ENCODE data around the gene AP1S1. TPM values are rescaled to one million over a fixed set of nuclear protein-coding genes. Genes with fewer than 3 reads are reported as not detected.

AP1S1 gene
- total and polyA plus RNA-seq, 7 experiments from 2014 or later, result 3.3 to 39.4 (median 7.0) TPM

DNA sequence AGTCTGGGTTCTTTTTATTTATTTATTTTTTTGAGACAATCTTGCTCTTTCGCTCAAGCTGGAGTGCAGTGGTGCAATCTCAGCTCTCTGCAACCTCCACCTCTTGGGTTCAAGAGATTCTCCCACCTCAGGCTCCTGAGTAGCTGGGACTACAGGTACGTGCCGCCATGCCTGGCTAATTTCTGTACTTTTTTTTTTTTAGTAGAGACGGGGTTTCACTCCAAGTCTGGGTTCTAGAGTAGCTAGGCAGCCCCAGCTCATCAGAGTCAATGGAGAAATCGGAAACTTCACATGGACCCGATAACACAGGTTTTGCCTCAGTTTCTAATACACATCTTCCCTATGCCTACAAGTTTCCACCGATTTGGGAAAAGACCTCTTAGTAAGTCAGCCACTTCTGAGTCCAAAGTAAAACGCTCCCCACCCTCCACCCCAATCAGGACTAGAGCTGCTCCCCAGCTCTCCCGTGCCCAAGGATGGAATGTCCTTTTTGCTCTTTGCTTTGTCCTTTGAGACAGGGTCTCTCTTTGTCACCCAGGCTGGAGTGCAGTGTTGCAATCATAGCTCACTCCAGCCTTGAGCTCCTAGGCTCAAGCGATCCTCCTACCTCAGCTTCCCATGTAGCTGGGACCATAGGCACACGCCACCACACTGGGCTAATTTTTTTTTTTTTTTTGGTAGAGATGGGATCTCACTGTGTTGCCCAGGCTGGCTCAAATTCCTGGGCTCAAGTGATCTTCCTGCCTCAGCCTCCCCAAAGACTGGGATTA is 31.2 kb upstream of the AP1S1 start:
- H3K27ac Mint-ChIP-seq, result no peak overlapping the region

GRCh38 chr7:101123703-101124068 is 30.6 kb upstream of the AP1S1 start:
- Mint-ChIP-seq H3K9me3 (peaks cover 0 to 2% (median 0%) of the 10 kb centered on the region in 11 donors), H3K4me1 (peaks cover 23 to 53% (median 30%) of the 10 kb centered on the region in 7 donors), H3K36me3 (peaks cover 0 to 3% (median 0%) of the 10 kb centered on the region in 5 donors), H3K27ac (no peak overlapping the region), H3K27me3 (peaks cover 53 to 70% (median 64%) of the 10 kb centered on the region in 5 donors), H3K4me3 (no peak overlapping the region)
- intact Hi-C loops (cut with micrococcal nuclease), result loop anchor here in 1 of 2 donors (2.0 kb wide), 1 partner anchor 15 kb away; no protein-coding TSS in a partner anchor
- POLR2A ChIA-PET, result no interaction called here
- Histone ChIP-seq H3K9me3 (ENCODE audit: control insufficient read depth in 2 of 3, low read length in 3 of 3) (no peaks in the 10 kb centered on the region), H3K27me3 (ENCODE audit: control insufficient read depth in 2 of 2, insufficient read depth in 2 of 2, low read length in 2 of 2) (no peaks in the 10 kb centered on the region), H3K27ac (ENCODE audit: low read depth, low read length) (no peak overlapping the region), H3K36me3 (ENCODE audit: control insufficient read depth in 2 of 3, insufficient read depth in 3 of 3, low read length in 3 of 3) (no peaks in the 10 kb centered on the region), H3K4me1 (ENCODE audit: control insufficient read depth in 2 of 2, insufficient read depth in 2 of 2, low read length in 2 of 2) (peaks cover 6 to 15% of the 10 kb centered on the region in 2 donors), H3K4me3 (ENCODE audit: low read length) (no peak overlapping the region)
- CTCF ChIA-PET, result no interaction called here
- no peak for DNase-seq
- ATAC-seq, result no peak

More for the DNA sequence above, 31.2 kb upstream of the AP1S1 start:
- Mint-ChIP-seq H3K36me3 (peaks cover 0 to 3% (median 0%) of the 10 kb centered on the region in 5 donors), H3K27me3 (peaks cover 53 to 68% (median 61%) of the 10 kb centered on the region in 5 donors), H3K9me3 (peaks cover 0 to 2% (median 0%) of the 10 kb centered on the region in 11 donors), H3K4me1 (peaks cover 23 to 50% (median 30%) of the 10 kb centered on the region in 7 donors), H3K4me3 (peak overlapping the region in 1 of 10 donors; percentile 83)
- ATAC-seq (no peak), DNase-seq (no peak)
- POLR2A ChIA-PET, result no interaction called here
- intact Hi-C loops (cut with micrococcal nuclease), result no loop called here
- Histone ChIP-seq H3K36me3 (ENCODE audit: control insufficient read depth in 2 of 3, insufficient read depth in 3 of 3, low read length in 3 of 3) (no peaks in the 10 kb centered on the region), H3K9me3 (ENCODE audit: control insufficient read depth in 2 of 3, low read length in 3 of 3) (no peaks in the 10 kb centered on the region), H3K4me1 (ENCODE audit: control insufficient read depth in 2 of 2, insufficient read depth in 2 of 2, low read length in 2 of 2) (peaks cover 6 to 15% of the 10 kb centered on the region in 2 donors), H3K27ac (ENCODE audit: low read depth, low read length) (no peak overlapping the region), H3K4me3 (ENCODE audit: low read length) (no peak overlapping the region), H3K27me3 (ENCODE audit: control insufficient read depth in 2 of 2, insufficient read depth in 2 of 2, low read length in 2 of 2) (no peaks in the 10 kb centered on the region)
- CTCF ChIA-PET, result interaction anchor here (1.0 to 1.3 kb wide), 3 partner anchors 18 to 21 kb away, joined by 3 to 4 read pairs (median 3); no protein-coding TSS in a partner anchor

- H3K4me3 Mint-ChIP-seq, result peak overlapping the region in 2 of 10 donors; percentile 16 to 74
- ChIA-PET CTCF (interaction anchor here (0.7 kb wide), 1 partner anchor 8 kb away, joined by 4 read pairs; no protein-coding TSS in a partner anchor), POLR2A (no interaction called here)
- no peak for ATAC-seq
- Histone ChIP-seq H3K27ac (ENCODE audit: low read depth, low read length) (no peak overlapping the region), H3K9me3 (ENCODE audit: control insufficient read depth in 2 of 3, low read length in 3 of 3) (no peaks in the 10 kb centered on the region), H3K4me1 (ENCODE audit: control insufficient read depth in 2 of 2, insufficient read depth in 2 of 2, low read length in 2 of 2) (peaks cover 6 to 15% of the 10 kb centered on the region in 2 donors), H3K4me3 (ENCODE audit: low read length) (no peak overlapping the region), H3K36me3 (ENCODE audit: control insufficient read depth in 2 of 3, insufficient read depth in 3 of 3, low read length in 3 of 3) (no peaks in the 10 kb centered on the region), H3K27me3 (ENCODE audit: control insufficient read depth in 2 of 2, insufficient read depth in 2 of 2, low read length in 2 of 2) (no peaks in the 10 kb centered on the region)
- no peak for DNase-seq
- H3K36me3 Mint-ChIP-seq, result peaks cover 0 to 3% (median 0%) of the 10 kb centered on the region in 5 donors
- H3K4me1 Mint-ChIP-seq, result peaks cover 23 to 53% (median 30%) of the 10 kb centered on the region in 7 donors
- H3K9me3 Mint-ChIP-seq, result peaks cover 0 to 2% (median 0%) of the 10 kb centered on the region in 11 donors
- intact Hi-C loops (cut with micrococcal nuclease), result loop anchor here in 1 of 2 donors (2.0 kb wide), 1 partner anchor 14 kb away; no protein-coding TSS in a partner anchor
- H3K27me3 Mint-ChIP-seq, result peaks cover 57 to 70% (median 64%) of the 10 kb centered on the region in 5 donors
- H3K27ac Mint-ChIP-seq, result peak overlapping the region in 1 of 9 donors; percentile 74
Observed at GRCh38 chr7:101124376-101125056, 29.8 kb upstream of the AP1S1 start.

DNA sequence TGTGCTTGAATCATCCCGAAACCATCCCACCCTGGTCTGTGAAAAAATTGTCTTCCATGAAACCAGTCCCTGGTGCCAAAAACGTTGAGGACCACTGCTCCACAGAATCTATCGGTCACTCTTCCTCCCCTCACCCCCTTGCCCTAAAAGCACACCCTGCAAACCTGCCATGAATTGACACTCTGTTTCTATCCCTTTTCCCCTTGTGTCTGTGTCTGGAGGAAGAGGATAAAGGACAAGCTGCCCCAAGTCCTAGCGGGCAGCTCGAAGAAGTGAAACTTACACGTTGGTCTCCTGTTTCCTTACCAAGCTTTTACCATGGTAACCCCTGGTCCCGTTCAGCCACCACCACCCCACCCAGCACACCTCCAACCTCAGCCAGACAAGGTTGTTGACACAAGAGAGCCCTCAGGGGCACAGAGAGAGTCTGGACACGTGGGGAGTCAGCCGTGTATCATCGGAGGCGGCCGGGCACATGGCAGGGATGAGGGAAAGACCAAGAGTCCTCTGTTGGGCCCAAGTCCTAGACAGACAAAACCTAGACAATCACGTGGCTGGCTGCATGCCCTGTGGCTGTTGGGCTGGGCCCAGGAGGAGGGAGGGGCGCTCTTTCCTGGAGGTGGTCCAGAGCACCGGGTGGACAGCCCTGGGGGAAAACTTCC is 28.2 kb upstream of the AP1S1 start:
- CTCF ChIA-PET, result no interaction called here
- peaks cover 23 to 53% (median 30%) of the 10 kb centered on the region in 7 donors for H3K4me1 Mint-ChIP-seq
- no peaks in the 10 kb centered on the region for H3K27me3 ChIP-seq (ENCODE audit: control insufficient read depth in 2 of 2, insufficient read depth in 2 of 2, low read length in 2 of 2)

DNA sequence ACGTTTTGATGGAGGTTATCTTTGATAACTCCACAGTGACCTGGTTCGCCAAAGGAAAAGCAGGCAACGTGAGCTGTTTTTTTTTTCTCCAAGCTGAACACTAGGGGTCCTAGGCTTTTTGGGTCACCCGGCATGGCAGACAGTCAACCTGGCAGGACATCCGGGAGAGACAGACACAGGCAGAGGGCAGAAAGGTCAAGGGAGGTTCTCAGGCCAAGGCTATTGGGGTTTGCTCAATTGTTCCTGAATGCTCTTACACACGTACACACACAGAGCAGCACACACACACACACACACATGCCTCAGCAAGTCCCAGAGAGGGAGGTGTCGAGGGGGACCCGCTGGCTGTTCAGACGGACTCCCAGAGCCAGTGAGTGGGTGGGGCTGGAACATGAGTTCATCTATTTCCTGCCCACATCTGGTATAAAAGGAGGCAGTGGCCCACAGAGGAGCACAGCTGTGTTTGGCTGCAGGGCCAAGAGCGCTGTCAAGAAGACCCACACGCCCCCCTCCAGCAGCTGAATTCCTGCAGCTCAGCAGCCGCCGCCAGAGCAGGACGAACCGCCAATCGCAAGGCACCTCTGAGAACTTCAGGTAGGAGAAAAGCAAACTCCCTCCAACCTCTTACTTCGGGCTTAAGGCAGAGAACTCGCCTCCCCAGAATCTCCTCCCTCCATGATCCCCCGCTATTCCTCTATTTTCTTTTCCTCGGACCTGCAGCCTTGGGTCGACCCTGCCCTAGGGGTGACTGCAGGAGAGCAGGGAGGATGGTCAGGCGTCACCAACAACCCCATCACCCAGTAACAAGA is 27.4 kb upstream of the AP1S1 start, which contains the start of gene SERPINE1:
TSS of gene SERPINE1 (plus strand) at position 454 of the 809 bp plus-strand sequence. CDS start 1,290 bp downstream, outside the sequence.
- H3K4me1 Mint-ChIP-seq, result peaks cover 23 to 53% (median 30%) of the 10 kb centered on the region in 7 donors
- Histone ChIP-seq H3K27ac (ENCODE audit: low read depth, low read length) (no peak within 1 kb of the TSS), H3K27me3 (ENCODE audit: control insufficient read depth in 2 of 2, insufficient read depth in 2 of 2, low read length in 2 of 2) (no peaks in the 10 kb centered on the region), H3K4me3 (ENCODE audit: low read length) (no peak within 1 kb of the TSS), H3K9me3 (ENCODE audit: control insufficient read depth in 2 of 3, low read length in 3 of 3) (no peaks in the 10 kb centered on the region), H3K4me1 (ENCODE audit: control insufficient read depth in 2 of 2, insufficient read depth in 2 of 2, low read length in 2 of 2) (peaks cover 6 to 15% of the 10 kb centered on the region in 2 donors), H3K36me3 (ENCODE audit: control insufficient read depth in 2 of 3, insufficient read depth in 3 of 3, low read length in 3 of 3) (no peaks in the 10 kb centered on the region)
- intact Hi-C loops (cut with micrococcal nuclease), result no loop called here
- peak; percentile 80 for ATAC-seq
- peaks cover 0 to 2% (median 0%) of the 10 kb centered on the region in 11 donors for H3K9me3 Mint-ChIP-seq
- CTCF ChIA-PET, result interaction anchor here (0.8 kb wide), 1 partner anchor 275 kb away, joined by 3 read pairs; no protein-coding TSS in a partner anchor
- peak in 8 of 9 donors; percentile 3 to 56 (median 22) for DNase-seq
- peak within 1 kb of the TSS; percentile 32 to 85 (median 60) for H3K4me3 Mint-ChIP-seq
- H3K27me3 Mint-ChIP-seq, result peaks cover 54 to 65% (median 55%) of the 10 kb centered on the region in 5 donors
- H3K36me3 Mint-ChIP-seq, result peaks cover 0 to 3% (median 0%) of the 10 kb centered on the region in 5 donors
- peak within 1 kb of the TSS in 2 of 9 donors; percentile 30 to 70 for H3K27ac Mint-ChIP-seq
- POLR2A ChIA-PET, result no interaction called here

More for the DNA sequence above, 28.2 kb upstream of the AP1S1 start:
- ATAC-seq (peak; percentile 63), DNase-seq (no peak)
- Mint-ChIP-seq H3K36me3 (peaks cover 0 to 3% (median 0%) of the 10 kb centered on the region in 5 donors), H3K27me3 (peaks cover 56 to 66% (median 58%) of the 10 kb centered on the region in 5 donors), H3K9me3 (peaks cover 0 to 2% (median 0%) of the 10 kb centered on the region in 11 donors), H3K27ac (peak overlapping the region in 1 of 9 donors; percentile 39), H3K4me3 (peak overlapping the region in 5 of 10 donors; percentile 4 to 84 (median 56))
- no peak overlapping the region for H3K4me3 ChIP-seq (ENCODE audit: low read length)
- no peaks in the 10 kb centered on the region for H3K36me3 ChIP-seq (ENCODE audit: control insufficient read depth in 2 of 3, insufficient read depth in 3 of 3, low read length in 3 of 3)
- H3K9me3 ChIP-seq (ENCODE audit: control insufficient read depth in 2 of 3, low read length in 3 of 3), result no peaks in the 10 kb centered on the region
- POLR2A ChIA-PET, result no interaction called here
- peaks cover 6 to 15% of the 10 kb centered on the region in 2 donors for H3K4me1 ChIP-seq (ENCODE audit: control insufficient read depth in 2 of 2, insufficient read depth in 2 of 2, low read length in 2 of 2)
- intact Hi-C loops (cut with micrococcal nuclease), result loop anchor here in 1 of 2 donors (2.0 kb wide), 1 partner anchor 13 kb away; no protein-coding TSS in a partner anchor
- H3K27ac ChIP-seq (ENCODE audit: low read depth, low read length), result no peak overlapping the region
